ENCODE results near the gene SLF1.
"Not testable (repeated sequence)": the region's sequence is repeated elsewhere in the genome, so short reads cannot be mapped to it uniquely, and the experiment has no call there.

SLF1 gene

DNA sequence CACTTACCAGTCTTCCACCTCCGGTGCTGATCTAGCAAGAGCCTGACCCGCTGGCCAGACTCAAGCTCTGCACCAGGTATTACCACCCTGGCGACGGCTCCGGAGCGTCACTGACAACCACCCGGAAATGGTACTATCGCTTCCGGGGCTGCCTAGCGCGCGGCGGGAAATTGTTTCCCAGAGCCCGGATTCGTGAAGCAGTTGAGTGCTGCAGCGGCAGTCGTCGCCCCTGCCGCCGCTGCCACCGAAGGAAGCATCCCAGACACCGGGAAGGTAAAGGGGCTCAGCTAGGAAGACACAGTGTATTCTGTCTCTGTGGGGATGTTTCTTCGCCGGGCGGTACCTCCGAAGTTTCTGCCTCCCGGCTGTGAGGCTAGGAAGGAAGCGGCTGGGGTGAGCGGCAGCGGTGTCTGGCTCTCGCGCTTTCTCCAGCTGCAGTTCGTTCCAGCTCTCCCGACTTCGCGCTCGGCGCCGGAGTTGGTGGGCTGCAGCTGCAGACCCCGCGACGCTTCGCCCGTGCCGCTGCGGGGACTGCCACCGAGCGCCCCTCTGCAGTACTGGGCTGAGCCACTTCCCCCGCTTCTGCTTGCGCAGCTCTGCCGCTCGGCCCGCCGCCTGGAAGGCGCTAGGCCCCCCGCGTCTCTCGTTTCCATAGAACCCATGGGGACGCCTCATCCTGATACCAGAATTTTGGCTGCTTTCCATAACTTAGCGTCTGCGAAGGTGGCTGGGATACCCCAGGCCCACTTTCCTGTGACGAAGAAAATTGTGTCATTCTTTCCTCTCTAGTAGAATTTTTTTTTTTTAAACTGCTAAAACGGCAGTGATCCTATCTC, at the start of gene SLF1, which contains the start of gene KIAA0825:
SLF1 (plus strand) TSS at position 177 of the 836 bp plus-strand sequence. CDS start 10,142 bp downstream, outside the sequence.
KIAA0825 (minus strand) TSS at position 112 of the 836 bp plus-strand sequence. CDS start 81,478 bp downstream, outside the sequence.
- DNase-seq = peak; percentile 16

GRCh38 chr5:94571415-94571814, 47.1 kb upstream of the SLF1 start:
- DNase-seq = no peak

DNA sequence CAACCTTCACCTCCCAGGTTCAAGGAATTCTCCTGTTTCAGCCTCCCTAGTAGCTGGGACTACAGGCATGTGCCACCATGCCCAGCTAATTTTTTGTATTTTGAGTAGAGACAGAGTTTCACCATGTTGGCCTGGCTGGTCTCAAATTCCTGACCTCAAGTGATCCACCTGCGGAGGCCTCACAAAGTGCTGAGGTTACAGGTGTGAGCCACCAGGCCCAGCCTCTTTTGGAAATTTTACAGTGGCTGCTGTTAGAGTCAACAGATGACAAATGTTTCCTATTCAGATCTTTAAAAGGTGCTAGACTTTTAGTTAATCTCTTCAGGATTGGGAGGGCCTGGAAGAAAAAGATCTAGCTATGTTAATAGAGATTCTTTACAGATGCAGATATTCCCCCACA, 45.1 kb upstream of the SLF1 start:
- not testable (repeated sequence) for DNase-seq

DNA sequence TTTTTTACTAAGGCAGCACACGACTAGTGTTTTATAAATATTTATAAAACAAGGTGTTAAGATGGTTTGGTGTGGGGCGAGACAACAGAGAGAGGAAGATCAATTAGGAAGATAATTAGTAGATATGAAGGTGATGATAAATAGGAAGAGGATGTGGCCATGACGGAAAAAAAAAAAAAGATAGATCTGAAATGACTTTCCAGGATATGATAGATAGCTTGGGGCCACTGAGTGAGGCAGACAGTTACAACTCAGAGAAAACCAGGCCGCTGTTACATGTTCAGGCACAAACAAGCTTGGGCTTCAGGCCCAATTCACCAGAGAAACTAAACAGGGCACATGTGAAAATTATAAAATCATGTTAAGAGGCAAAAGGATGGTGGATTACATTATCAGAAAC, 43.3 kb upstream of the SLF1 start:
- no peak for DNase-seq

GRCh38 chr5:94577466-94578245, 40.8 kb upstream of the SLF1 start:
- no peak for DNase-seq

- DNase-seq = no peak
Observed at GRCh38 chr5:94595281-94595840, 23.1 kb upstream of the SLF1 start.

DNA sequence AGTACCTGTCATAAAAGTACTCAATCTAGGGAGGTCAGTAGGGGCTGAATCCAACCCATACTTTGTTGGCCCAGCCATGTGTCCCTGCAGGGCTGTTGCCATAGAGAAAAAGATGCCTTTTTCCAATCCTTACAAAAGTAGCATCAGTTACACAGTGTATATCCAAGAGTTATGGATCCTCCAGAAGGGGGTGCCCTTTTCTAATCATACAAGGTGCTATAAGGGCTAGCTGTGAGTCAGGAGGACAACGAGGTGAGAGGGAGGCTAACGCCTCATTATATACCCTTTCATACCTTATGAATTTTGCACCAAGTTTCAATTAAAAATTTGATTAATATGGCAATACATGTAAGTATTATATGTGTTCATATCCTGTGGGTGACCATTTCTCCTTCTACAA, 4.9 kb upstream of the SLF1 start:
- no peak for DNase-seq

DNA sequence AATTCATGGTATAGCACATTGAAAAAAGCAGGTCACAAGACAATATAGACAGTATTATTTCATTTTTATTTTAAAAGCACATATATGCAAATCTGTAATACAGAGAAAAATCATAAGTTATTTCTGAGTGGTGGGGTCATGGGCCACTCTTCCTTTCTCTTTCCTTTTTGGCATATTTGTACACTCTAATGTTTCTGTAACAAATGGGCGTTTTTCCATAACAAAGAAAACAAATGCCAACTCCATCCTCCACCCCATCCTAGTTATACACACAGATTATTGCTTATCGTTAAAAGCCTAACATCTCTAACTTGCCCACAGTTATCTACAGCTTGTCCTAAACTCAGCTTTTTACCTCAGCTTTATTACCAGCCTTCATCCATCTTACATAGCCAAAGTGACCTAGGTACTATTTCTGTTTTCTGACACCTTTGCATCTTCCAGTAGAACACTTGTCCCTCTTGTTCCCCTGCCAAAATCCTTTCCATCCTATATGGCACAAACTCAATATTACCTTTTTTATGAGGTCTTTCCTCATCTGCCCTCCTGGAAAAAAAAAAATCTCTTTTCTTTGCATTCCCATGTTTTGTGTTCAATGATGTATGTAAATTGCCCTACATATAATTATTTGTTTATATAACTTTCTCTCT, 4.2 kb upstream of the SLF1 start:
- DNase-seq = no peak

- no peak for DNase-seq
Observed at GRCh38 chr5:94615862-94616261, 2.6 kb upstream of the SLF1 start.

- DNase-seq = no peak
Observed at GRCh38 chr5:94618029-94618492, 408 bp upstream of the SLF1 start.

- DNase-seq = no peak
Observed at GRCh38 chr5:94620256-94620655, 1.8 kb downstream of the SLF1 start.

DNA sequence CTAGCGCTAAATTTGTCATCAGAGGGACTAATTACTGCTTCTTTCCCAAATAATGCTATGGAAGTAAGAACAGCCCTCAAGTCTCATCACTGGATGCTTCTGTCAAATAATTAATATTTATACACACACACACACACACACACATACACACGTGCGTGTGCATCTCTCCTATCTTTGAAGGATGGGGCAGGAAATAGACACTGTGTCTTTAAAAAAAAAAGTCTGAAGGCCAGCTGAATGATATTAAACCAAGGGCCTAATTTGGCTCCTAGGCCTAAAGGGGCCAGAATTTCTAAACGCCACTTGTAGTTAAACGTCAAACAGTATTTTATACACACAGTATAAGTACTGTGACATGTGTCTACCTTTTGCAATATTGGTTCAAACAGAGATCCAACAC, 3.3 kb downstream of the SLF1 start:
- DNase-seq = no peak

DNA sequence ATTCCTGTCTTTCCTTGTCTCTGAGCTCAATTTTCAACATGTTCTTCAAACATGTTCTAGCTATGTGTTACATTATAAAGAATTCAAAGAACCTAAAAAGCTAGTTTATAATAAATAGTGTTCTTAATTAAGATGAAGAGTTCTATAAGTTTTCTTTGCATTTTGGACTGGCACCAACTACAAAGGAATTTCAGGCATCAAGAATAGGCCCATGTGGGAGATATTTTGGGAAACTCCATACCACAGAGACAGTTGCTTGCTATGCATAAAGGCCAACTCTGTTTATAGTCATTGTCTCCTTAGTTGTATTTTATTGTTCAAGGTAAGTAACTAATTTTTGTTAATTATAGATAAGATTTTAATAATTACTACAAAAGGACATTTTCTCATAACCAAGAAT, 4.5 kb downstream of the SLF1 start:
- no peak for DNase-seq

DNA sequence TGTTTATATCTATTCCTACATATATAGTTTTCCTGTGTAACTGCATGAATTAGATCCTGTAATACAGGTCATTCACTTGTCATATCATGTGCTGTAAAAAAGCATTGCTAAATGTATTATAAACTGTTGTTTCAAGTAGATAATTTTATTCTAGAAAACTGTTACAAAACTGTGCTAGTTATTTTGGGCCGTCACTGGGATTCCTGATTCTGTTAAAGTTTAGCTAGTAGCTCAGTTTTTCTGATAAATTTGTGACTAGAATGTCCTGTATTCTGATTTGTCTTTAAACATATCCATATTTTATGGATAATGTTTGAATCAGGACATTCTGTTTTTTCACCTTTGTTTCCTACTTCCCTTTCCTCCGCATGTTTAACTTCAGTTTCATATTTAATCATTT, 5.4 kb downstream of the SLF1 start:
- DNase-seq = no peak

- no peak for DNase-seq
Observed at GRCh38 chr5:94627191-94627590, 8.7 kb downstream of the SLF1 start.

GRCh38 chr5:94632024-94632423, 13.6 kb downstream of the SLF1 start:
- DNase-seq = no peak

DNA sequence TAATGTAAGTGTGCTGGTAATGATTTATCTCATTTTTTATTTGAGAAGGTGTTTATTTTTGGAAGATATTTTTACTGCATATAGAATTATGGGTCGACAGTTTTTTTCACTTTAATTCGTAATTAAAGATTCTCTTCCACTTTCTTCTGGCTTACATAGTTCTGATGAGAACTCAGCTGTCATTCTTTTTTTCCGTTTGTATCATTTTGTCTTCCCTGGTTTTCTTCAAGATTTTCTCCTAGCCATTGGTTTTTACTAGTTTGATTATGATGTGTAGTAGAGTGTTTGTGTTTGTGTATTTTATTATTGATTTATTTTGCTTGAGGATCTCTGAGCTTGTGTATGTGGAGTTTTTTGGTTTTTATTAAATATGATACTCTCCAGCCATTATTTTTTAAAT, 21.7 kb downstream of the SLF1 start:
- DNase-seq = no peak

- DNase-seq = no peak
Observed at GRCh38 chr5:94645053-94645452, 26.6 kb downstream of the SLF1 start.

GRCh38 chr5:94646758-94647157, 28.3 kb downstream of the SLF1 start:
- DNase-seq = no peak

- no peak for DNase-seq
Observed at GRCh38 chr5:94649874-94650273, 31.4 kb downstream of the SLF1 start.

GRCh38 chr5:94658272-94658671, 39.8 kb downstream of the SLF1 start:
- DNase-seq = no peak

DNA sequence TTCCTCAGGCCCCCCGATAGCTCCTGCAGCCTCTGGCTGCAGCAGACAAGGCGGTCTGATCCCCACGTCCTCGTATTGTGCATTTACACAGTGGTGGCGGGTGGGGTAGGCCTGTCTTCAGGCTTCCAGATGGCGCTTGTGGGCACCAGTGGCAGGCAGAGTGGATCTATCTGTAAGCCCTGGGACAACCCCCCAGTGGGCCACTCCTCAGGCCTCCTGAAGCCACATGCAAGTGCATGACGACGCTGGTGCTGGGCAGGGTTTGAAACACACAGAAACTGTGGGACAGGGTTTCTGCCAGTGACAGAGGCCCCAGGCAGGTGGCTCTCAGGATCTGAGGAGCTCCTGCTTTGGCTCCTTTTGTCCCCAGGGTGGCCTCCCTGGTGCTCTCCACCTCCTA, 42.0 kb downstream of the SLF1 start:
- DNase-seq = no peak

DNA sequence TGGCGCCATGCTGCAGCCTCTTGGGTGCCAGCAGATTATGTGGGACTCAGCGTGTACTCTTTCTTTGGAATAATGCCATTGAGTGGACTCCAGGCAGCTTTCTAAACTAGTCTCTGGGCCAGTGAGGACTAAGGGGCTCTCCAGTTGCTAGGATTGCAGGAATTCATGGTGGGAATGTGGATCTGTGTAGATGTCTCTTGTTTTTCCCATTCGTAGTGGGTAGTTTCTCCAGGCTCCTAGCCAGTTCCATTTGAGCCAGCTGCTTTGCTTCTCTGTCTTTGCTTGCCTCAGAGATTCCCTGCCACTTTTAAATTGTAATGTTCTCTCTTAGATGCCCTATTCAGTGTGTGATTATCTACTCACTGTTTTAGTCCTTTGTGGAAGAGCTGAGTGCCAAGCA, 42.6 kb downstream of the SLF1 start:
- DNase-seq = no peak
